ENCODE measurements around the gene DNMT3B. TPM values are rescaled to one million over a fixed set of nuclear protein-coding genes. Genes with fewer than 3 reads are reported as not detected.
A peak's percentile ranks its signal among the peaks of the same experiment; 100 is the strongest.

DNMT3B gene
- total RNA-seq, 2 donors from 2014 or later: 6.3 to 6.5 TPM

DNA sequence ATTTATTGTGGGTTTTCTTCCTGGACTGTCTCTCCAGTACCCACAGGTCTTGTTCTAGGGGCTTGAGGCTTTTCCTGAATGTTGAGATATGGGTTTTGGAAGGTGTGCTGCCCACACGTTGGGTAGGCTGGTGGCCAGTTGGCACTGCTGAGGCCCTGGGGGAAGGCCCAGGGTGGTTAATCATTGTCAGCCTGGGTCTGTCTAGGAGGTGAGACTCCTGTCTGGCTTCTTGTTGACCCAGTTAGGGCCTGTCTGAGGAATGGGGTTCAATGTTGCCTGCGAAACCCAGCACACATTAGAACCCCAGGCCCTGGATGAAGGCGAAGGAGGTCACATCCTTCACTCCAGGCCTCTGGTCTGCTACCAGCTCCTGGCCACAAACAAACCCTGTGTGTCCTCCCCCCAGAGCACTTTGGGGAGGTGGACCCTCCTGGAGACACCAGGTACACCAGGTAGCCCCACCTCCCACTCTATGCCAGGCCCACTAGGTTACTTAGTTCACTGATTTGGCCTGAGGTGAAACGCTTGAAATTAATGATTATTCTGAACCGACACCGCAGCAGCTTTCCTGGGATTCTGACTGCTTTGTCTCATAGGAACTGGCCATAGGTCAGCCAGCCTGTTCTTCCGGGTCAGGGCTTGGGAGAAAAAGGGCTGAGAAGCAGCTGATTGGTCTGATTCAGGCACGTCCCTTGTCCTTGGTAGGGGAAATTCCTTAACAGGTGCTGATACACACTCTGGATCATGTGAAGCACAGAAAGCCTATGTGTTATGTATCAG is 15.2 kb downstream of the DNMT3B start:
- TF ChIP-seq CTCF (IDR thresholded peaks at IDR 0.05) (no peak), POLR2A (IDR thresholded peaks at IDR 0.05) (peak in 1 of 3 donors; percentile 31)
- no peaks in the 10 kb centered on the region for H3K36me3 ChIP-seq (replicated peaks in 1 of 2; ENCODE audit: insufficient read depth in 1 of 2, low read depth in 2 of 2)
- WGBS, 2 donors: 15 to 26% methylated on average over 7 to 8 of the region's 8 CpGs
- H3K4me1 ChIP-seq: peaks cover 38% of the 10 kb centered on the region
- ATAC-seq: peak; percentile 93
- peak overlapping the region; percentile 81 to 91 (median 88) for H3K27ac ChIP-seq
- no peak overlapping the region for H3K4me3 ChIP-seq
- peak; percentile 86 to 93 (median 91) for DNase-seq
- intact Hi-C loops (cut with DNase I): no loop called here
- no peaks in the 10 kb centered on the region for H3K9me3 ChIP-seq
- H3K27me3 ChIP-seq: no peaks in the 10 kb centered on the region

DNA sequence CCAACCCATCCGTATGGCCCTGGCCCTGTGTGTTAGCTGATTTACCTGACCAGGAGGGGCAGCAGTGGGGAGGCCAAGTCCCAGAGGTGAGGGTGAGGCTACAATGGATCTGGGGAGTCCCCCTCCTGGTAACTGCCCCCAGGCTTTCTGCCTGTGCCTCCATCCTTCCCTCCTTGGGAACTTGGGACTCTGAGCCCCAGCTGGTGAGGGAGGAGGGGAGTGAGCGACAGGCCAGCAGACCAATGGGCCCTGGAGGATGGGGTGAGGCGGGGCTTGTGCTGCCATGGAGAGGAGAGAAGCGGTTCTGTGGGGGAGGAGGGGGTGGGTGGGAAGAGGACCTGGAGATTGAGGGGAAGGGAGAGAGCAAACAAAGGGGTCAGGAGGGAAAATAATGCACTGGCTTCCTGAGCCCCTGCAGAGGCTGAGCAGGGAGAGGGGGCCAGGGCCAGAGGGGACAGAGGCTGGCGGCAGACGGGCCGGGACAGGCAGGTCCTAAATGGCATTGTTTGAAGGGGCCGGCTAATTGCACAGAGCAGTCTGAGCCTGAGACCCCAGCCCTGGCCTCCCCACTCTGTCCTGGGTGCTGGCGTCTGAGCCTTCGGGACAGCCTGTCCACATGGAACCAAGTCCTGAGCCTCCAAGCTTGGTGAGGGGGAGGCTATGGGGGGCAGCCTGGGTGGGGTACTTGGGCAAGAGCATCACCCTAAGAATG is 17.5 kb downstream of the DNMT3B start:
- Histone ChIP-seq H3K4me1 (peaks cover 38% of the 10 kb centered on the region), H3K36me3 (replicated peaks in 1 of 2; ENCODE audit: insufficient read depth in 1 of 2, low read depth in 2 of 2) (peaks cover 0 to under 1% of the 10 kb centered on the region in 2 donors), H3K27me3 (no peaks in the 10 kb centered on the region), H3K4me3 (no peak overlapping the region), H3K9me3 (no peaks in the 10 kb centered on the region), H3K27ac (no peak overlapping the region)
- TF ChIP-seq CTCF (IDR thresholded peaks at IDR 0.05) (no peak), POLR2A (IDR thresholded peaks at IDR 0.05) (no peak)
- intact Hi-C loops (cut with DNase I): no loop called here
- 82 to 88% methylated on average over 7 to 9 of the region's 10 CpGs for WGBS, 2 donors
- no peak for ATAC-seq
- no peak for DNase-seq

GRCh38 chr20:32780278-32780677 is 18.1 kb downstream of the DNMT3B start:
- H3K27me3 ChIP-seq: no peaks in the 10 kb centered on the region
- no peak for DNase-seq
- H3K4me3 ChIP-seq: no peak overlapping the region
- H3K27ac ChIP-seq: no peak overlapping the region
- ATAC-seq: no peak
- intact Hi-C loops (cut with DNase I): no loop called here
- H3K9me3 ChIP-seq: no peaks in the 10 kb centered on the region
- TF ChIP-seq POLR2A (IDR thresholded peaks at IDR 0.05) (no peak), CTCF (IDR thresholded peaks at IDR 0.05) (no peak)
- 91 to 92% methylated on average over 15 to 16 of the region's 16 CpGs for WGBS, 2 donors
- peaks cover 36% of the 10 kb centered on the region for H3K4me1 ChIP-seq
- H3K36me3 ChIP-seq (replicated peaks in 1 of 2; ENCODE audit: insufficient read depth in 1 of 2, low read depth in 2 of 2): peaks cover 0 to 3% of the 10 kb centered on the region in 2 donors

- TF ChIP-seq POLR2A (IDR thresholded peaks at IDR 0.05): no peak
- TF ChIP-seq CTCF (IDR thresholded peaks at IDR 0.05): no peak
- intact Hi-C loops (cut with DNase I): no loop called here
- Histone ChIP-seq H3K4me3 (no peak overlapping the region), H3K27me3 (no peaks in the 10 kb centered on the region), H3K9me3 (no peaks in the 10 kb centered on the region), H3K36me3 (replicated peaks in 1 of 2; ENCODE audit: insufficient read depth in 1 of 2, low read depth in 2 of 2) (peaks cover 0 to 3% of the 10 kb centered on the region in 2 donors), H3K27ac (no peak overlapping the region), H3K4me1 (peaks cover 29% of the 10 kb centered on the region)
- ATAC-seq (no peak), DNase-seq (no peak)
- WGBS, 2 donors: 91 to 93% methylated on average over 15 to 18 of the region's 18 CpGs
These were observed 18.8 kb downstream of the DNMT3B start for GRCh38 chr20:32780749-32781655.

All from body of pancreas (tissue), 4 donors.